Loucy (cell line): Measurements from ENCODE around the gene DHX29.

Experiments
- CTCF ChIP-seq: fragments of 200-600 bp; sonication (generic); conservative IDR thresholded peaks from 2 replicates; pipeline ENCODE4 v1.5.1; 2014; ENCODE audit warnings: mild to moderate bottlenecking, antibody characterized with exemption, low read length
- EZH2phosphoT487 ChIP-seq: fragments of 200-600 bp; IDR thresholded peaks from 2 replicates; pipeline ENCODE4 v1.6.1; 2018; ENCODE audit warnings: antibody characterized with exemption, mild to moderate bottlenecking, moderate library complexity, borderline replicate concordance

GRCh38 chr5:55308254-55308836, 851 bp upstream of the DHX29 start:
- TF ChIP-seq CTCF, result peak; percentile 50
- TF ChIP-seq EZH2phosphoT487, result no peak
